Measurements from ENCODE around the gene NNMT. TPM values are rescaled to one million over a fixed set of nuclear protein-coding genes. Genes with fewer than 3 reads are reported as not detected.

The NNMT gene
- polyA plus RNA-seq, 1 donor from 2014 or later: not detected

DNA sequence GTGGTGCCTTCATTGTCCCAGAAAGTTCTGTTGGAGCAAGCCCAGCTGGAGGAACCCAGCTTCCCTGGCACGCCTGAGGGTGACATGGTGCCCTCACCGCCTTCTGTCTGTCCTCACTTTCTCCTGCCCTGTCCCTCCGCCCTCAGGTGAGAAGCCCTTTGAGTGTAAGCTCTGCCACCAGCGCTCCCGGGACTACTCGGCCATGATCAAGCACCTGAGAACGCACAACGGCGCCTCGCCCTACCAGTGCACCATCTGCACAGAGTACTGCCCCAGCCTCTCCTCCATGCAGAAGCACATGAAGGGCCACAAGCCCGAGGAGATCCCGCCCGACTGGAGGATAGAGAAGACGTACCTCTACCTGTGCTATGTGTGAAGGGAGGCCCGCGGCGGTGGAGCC lies 46.0 kb upstream of the NNMT start:
- H3K79me2 ChIP-seq (replicated peaks; ENCODE audit: insufficient read depth, low read length): no peaks in the 10 kb centered on the region
- no peaks in the 10 kb centered on the region for H3K36me3 ChIP-seq (ENCODE audit: insufficient read depth, low read length)
- H2AFZ ChIP-seq (ENCODE audit: low read depth, low read length): no peak overlapping the region
- H4K20me1 ChIP-seq (ENCODE audit: insufficient read depth): no peaks in the 10 kb centered on the region
- no peak overlapping the region for H3K9ac ChIP-seq (ENCODE audit: low read length)
- H3F3A ChIP-seq (ENCODE audit: insufficient read depth, low read length, poor library complexity, severe bottlenecking): no peaks in the 10 kb centered on the region
- no peaks in the 10 kb centered on the region for H3K27me3 ChIP-seq (ENCODE audit: insufficient read depth, low read depth, low read length)
- no peak overlapping the region for H3K27ac ChIP-seq (ENCODE audit: low read length)
- no peaks in the 10 kb centered on the region for H3K9me3 ChIP-seq (ENCODE audit: low read length)
- no peak overlapping the region for H3K4me2 ChIP-seq (ENCODE audit: low read length)
- no peaks in the 10 kb centered on the region for H3K9me2 ChIP-seq (ENCODE audit: insufficient read depth, low read length)
- H3K4me3 ChIP-seq (ENCODE audit: low read length): no peak overlapping the region
- TF ChIP-seq TAF1 (IDR thresholded peaks at IDR 0.05; ENCODE audit: low read depth) (no peak), RAD21 (conservative IDR thresholded peaks at IDR 0.05) (no peak), EP300 (conservative IDR thresholded peaks at IDR 0.05; ENCODE audit: poor library complexity, severe bottlenecking) (no peak), POLR2AphosphoS5 (IDR thresholded peaks at IDR 0.05) (no peak), SMC3 (conservative IDR thresholded peaks at IDR 0.05; ENCODE audit: poor library complexity) (no peak), CTCF (IDR thresholded peaks at IDR 0.05; ENCODE audit: poor library complexity, severe bottlenecking) (no peak), EZH2 (IDR thresholded peaks at IDR 0.05; ENCODE audit: borderline replicate concordance, insufficient read depth, low read length, poor library complexity, severe bottlenecking) (no peak), MXI1 (conservative IDR thresholded peaks at IDR 0.05; ENCODE audit: poor library complexity, severe bottlenecking) (no peak)
- TF ChIP-seq, protein P1, sequence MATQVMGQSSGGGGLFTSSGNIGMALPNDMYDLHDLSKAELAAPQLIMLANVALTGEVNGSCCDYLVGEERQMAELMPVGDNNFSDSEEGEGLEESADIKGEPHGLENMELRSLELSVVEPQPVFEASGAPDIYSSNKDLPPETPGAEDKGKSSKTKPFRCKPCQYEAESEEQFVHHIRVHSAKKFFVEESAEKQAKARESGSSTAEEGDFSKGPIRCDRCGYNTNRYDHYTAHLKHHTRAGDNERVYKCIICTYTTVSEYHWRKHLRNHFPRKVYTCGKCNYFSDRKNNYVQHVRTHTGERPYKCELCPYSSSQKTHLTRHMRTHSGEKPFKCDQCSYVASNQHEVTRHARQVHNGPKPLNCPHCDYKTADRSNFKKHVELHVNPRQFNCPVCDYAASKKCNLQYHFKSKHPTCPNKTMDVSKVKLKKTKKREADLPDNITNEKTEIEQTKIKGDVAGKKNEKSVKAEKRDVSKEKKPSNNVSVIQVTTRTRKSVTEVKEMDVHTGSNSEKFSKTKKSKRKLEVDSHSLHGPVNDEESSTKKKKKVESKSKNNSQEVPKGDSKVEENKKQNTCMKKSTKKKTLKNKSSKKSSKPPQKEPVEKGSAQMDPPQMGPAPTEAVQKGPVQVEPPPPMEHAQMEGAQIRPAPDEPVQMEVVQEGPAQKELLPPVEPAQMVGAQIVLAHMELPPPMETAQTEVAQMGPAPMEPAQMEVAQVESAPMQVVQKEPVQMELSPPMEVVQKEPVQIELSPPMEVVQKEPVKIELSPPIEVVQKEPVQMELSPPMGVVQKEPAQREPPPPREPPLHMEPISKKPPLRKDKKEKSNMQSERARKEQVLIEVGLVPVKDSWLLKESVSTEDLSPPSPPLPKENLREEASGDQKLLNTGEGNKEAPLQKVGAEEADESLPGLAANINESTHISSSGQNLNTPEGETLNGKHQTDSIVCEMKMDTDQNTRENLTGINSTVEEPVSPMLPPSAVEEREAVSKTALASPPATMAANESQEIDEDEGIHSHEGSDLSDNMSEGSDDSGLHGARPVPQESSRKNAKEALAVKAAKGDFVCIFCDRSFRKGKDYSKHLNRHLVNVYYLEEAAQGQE (IDR thresholded peaks at IDR 0.05; ENCODE audit: borderline replicate concordance): no peak

DNA sequence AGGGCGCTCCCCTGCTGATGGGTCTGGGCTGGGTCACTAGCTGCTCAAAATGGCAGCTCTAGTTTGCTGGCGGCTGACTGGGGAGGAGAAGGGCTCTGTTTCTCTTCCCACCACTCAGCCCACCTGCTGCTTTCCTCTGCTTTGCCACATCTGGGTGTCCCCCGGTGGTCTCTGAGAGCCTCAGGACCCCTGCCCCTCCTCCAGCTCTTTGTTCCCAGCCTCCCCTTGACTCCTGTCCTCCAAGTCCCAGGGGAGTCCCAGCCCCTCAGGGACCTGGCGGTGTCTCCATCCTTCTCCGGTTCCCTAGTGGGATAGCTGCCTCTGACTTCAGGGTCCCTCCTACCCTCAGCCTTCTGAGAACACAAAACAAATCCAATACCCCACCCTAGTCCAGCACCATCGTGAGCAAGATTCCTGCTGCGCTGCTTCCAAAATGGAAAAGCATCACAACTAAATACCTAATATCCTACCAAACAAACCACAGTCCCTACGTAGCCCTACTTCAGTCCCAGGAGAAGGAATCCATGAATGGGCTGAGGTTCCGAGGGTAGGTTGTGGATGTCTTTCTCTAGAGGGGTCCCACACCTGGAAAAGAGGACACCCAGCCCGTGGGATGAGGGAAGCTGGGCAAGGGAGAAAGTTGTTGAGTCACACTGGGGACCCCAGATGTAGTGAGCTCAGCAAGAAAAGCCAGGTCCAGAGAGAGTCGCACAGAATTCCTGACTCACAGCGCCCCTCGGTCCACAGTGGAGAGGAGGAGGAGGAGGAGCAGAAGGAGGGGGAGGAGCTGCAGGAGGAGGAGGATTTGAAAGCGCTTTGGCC lies 45.0 kb upstream of the NNMT start:
- no peak overlapping the region for H3K4me2 ChIP-seq (ENCODE audit: low read length)
- no peaks in the 10 kb centered on the region for H3K36me3 ChIP-seq (ENCODE audit: insufficient read depth, low read length)
- no peak overlapping the region for H3K9ac ChIP-seq (ENCODE audit: low read length)
- H3K27ac ChIP-seq (ENCODE audit: low read length): no peak overlapping the region
- no peak overlapping the region for H2AFZ ChIP-seq (ENCODE audit: low read depth, low read length)
- TF ChIP-seq TAF1 (IDR thresholded peaks at IDR 0.05; ENCODE audit: low read depth): no peak
- no peak for TF ChIP-seq MXI1 (conservative IDR thresholded peaks at IDR 0.05; ENCODE audit: poor library complexity, severe bottlenecking)
- no peak for TF ChIP-seq POLR2AphosphoS5 (IDR thresholded peaks at IDR 0.05)
- no peak for TF ChIP-seq CTCF (IDR thresholded peaks at IDR 0.05; ENCODE audit: poor library complexity, severe bottlenecking)
- TF ChIP-seq, protein P1 (IDR thresholded peaks at IDR 0.05; ENCODE audit: borderline replicate concordance): no peak
- TF ChIP-seq EP300 (conservative IDR thresholded peaks at IDR 0.05; ENCODE audit: poor library complexity, severe bottlenecking): no peak
- TF ChIP-seq EZH2 (IDR thresholded peaks at IDR 0.05; ENCODE audit: borderline replicate concordance, insufficient read depth, low read length, poor library complexity, severe bottlenecking): no peak
- no peak for TF ChIP-seq SMC3 (conservative IDR thresholded peaks at IDR 0.05; ENCODE audit: poor library complexity)
- TF ChIP-seq RAD21 (conservative IDR thresholded peaks at IDR 0.05): no peak
- no peaks in the 10 kb centered on the region for H3K9me3 ChIP-seq (ENCODE audit: low read length)
- H3K9me2 ChIP-seq (ENCODE audit: insufficient read depth, low read length): no peaks in the 10 kb centered on the region
- H4K20me1 ChIP-seq (ENCODE audit: insufficient read depth): no peaks in the 10 kb centered on the region
- no peaks in the 10 kb centered on the region for H3F3A ChIP-seq (ENCODE audit: insufficient read depth, low read length, poor library complexity, severe bottlenecking)
- H3K27me3 ChIP-seq (ENCODE audit: insufficient read depth, low read depth, low read length): no peaks in the 10 kb centered on the region
- H3K4me3 ChIP-seq (ENCODE audit: low read length): no peak overlapping the region
- H3K79me2 ChIP-seq (replicated peaks; ENCODE audit: insufficient read depth, low read length): no peaks in the 10 kb centered on the region
